ENCODE data around the gene LIN54. TPM values are rescaled to one million over a fixed set of nuclear protein-coding genes. Genes with fewer than 3 reads are reported as not detected.
A peak's percentile ranks its signal among the peaks of the same experiment; 100 is the strongest.

Gene LIN54
- total RNA-seq, 1 experiment from 2014 or later, result 12.7 TPM

GRCh38 chr4:83036991-83037665, 26.5 kb upstream of the LIN54 start:
- ATAC-seq (no peak), DNase-seq (ENCODE audit: low spot score) (no peak)
- Mint-ChIP-seq H3K27ac (no peak overlapping the region), H3K27me3 (ENCODE audit: low read depth) (peaks cover 3% of the 10 kb centered on the region), H3K9me3 (no peaks in the 10 kb centered on the region), H3K36me3 (no peaks in the 10 kb centered on the region), H3K4me3 (peak overlapping the region; percentile 12), H3K4me1 (peaks cover 14% of the 10 kb centered on the region)
- TF ChIP-seq ZNF281 (CRISPR knock-in tag; IDR thresholded peaks at IDR 0.05) (no peak), ATF2 (CRISPR knock-in tag; IDR thresholded peaks at IDR 0.05; ENCODE audit: borderline replicate concordance, low read depth) (no peak), CBFB (CRISPR knock-in tag; IDR thresholded peaks at IDR 0.05; ENCODE audit: low read depth) (no peak), ATF1 (CRISPR knock-in tag; IDR thresholded peaks at IDR 0.05) (no peak), NR2C2 (CRISPR knock-in tag; IDR thresholded peaks at IDR 0.05) (no peak), FOXP1 (CRISPR knock-in tag; IDR thresholded peaks at IDR 0.05; ENCODE audit: borderline replicate concordance) (no peak), EMX1 (CRISPR knock-in tag; IDR thresholded peaks at IDR 0.05) (no peak), ZNF423 (CRISPR knock-in tag; IDR thresholded peaks at IDR 0.05) (no peak), ERG (CRISPR knock-in tag; IDR thresholded peaks at IDR 0.05) (no peak), ZNF219 (CRISPR knock-in tag; IDR thresholded peaks at IDR 0.05; ENCODE audit: borderline replicate concordance) (no peak), ZNF532 (CRISPR knock-in tag; IDR thresholded peaks at IDR 0.05; ENCODE audit: borderline replicate concordance) (no peak), FOXP4 (CRISPR knock-in tag; IDR thresholded peaks at IDR 0.05) (no peak), KAT7 (CRISPR knock-in tag; IDR thresholded peaks at IDR 0.05; ENCODE audit: borderline replicate concordance) (no peak), GRHL2 (CRISPR knock-in tag; IDR thresholded peaks at IDR 0.05; ENCODE audit: insufficient replicate concordance, severe bottlenecking) (no peak), RORB (CRISPR knock-in tag; IDR thresholded peaks at IDR 0.05) (no peak), JUN (CRISPR knock-in tag; IDR thresholded peaks at IDR 0.05) (no peak), ZBTB21 (CRISPR knock-in tag; IDR thresholded peaks at IDR 0.05; ENCODE audit: borderline replicate concordance) (no peak)
- CTCF ChIA-PET, result interaction anchor here (1.5 to 1.7 kb wide), 2 partner anchors 24 to 37 kb away, joined by 3 to 4 read pairs; no protein-coding TSS in a partner anchor
- POLR2A ChIA-PET, result interaction anchor here (1.0 kb wide), 1 partner anchor 247 kb away, joined by 4 read pairs; no protein-coding TSS in a partner anchor
